Stimulated activated CD4-positive, alpha-beta T cell treated with anti-CD3 and anti-CD28 coated beads, Interleukin-2, amount 100 ng/mL, for 24 hours (primary cell): ENCODE data around the gene HMGN4.
A peak's percentile ranks its signal among the peaks of the same experiment; 100 is the strongest.
"Not testable (repeated sequence)": the region's sequence is repeated elsewhere in the genome, so short reads cannot be mapped to it uniquely, and the experiment has no call there.

Source experiments
- DNase-seq, 2 donors: peaks; one replicate each; pipeline ENCODE4 v3.0.0-alpha.2; 2020

The HMGN4 gene

GRCh38 chr6:26537846-26538571 is at the start of gene HMGN4:
Gene HMGN4 (plus strand): TSS chr6:26538366. CDS start chr6:26545207, 6,841 bp downstream.
- DNase-seq: peak; percentile 81 to 82

- no peak for DNase-seq
Observed at GRCh38 chr6:26489996-26490964, 47.9 kb upstream of the HMGN4 start.

- DNase-seq: no peak
Observed at GRCh38 chr6:26491604-26492003, 46.6 kb upstream of the HMGN4 start.

DNA sequence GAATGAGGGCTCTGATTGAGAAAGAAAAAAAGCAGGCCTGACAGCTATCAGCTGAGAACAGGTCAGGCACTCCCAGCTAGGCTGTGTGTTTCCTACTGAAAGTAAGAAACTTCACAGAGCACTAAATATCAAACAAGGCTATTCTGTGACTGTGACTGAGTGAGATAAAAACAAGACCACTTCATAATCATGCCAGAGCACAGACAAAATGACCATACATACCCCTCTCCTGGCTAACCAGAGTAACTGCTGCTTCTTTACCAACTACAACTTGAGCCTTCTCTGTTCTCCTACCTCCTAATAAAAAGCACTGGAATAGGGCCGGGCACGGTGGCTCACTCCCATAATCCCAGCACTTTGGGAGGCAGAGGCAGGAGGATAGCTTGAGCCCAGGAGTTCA is 44.9 kb upstream of the HMGN4 start:
- no peak for DNase-seq

- DNase-seq: no peak
Observed at GRCh38 chr6:26494117-26494516, 44.0 kb upstream of the HMGN4 start.

- DNase-seq: no peak
Observed at GRCh38 chr6:26495281-26495680, 42.9 kb upstream of the HMGN4 start.

DNA sequence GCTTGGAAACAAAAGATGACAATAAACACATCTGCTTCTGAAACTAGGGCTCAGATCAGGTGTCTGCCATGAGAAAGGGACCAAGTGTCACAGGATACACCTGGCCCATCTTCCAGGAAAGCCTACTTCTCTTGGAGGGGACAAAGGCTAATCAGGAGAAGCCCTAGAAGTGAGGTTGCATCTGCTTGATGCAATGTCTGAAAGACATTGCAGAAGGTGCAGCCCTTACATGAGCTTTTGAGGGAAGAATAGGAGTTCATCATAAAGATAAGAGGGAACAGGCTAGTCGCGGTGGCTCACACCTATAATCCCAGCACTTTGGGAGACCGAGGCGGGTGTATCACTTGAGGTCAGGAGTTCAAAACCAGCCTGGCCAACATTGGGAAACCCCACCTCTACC is 40.6 kb upstream of the HMGN4 start:
- no peak for DNase-seq

GRCh38 chr6:26500102-26500501 is 38.1 kb upstream of the HMGN4 start, which contains the start of gene BTN1A1:
Gene BTN1A1 (plus strand): TSS chr6:26500303. CDS start chr6:26501287, 984 bp downstream.
- DNase-seq: no peak

- DNase-seq: peak; percentile 26 to 52
Observed at GRCh38 chr6:26501482-26501986, 36.6 kb upstream of the HMGN4 start.

DNA sequence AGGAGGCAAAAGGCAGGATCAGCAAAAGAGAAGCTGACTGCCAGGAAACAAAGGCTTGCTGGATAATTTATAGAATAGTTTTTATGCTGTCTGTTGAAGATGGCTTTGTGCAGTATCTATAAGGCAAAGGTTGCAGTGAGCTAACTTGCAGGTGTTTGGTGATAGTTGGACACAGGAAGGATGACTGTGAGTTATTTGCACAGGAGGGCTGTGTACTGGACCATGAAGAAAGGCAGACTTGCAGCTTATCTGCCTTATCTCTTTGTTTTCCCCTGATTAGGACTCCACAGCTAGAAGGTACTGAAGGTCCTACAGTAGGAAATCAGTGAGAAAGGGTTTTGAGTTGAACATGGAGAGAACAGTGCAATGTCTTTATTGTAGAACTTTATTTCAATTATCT is 36.0 kb upstream of the HMGN4 start:
- no peak for DNase-seq

GRCh38 chr6:26502626-26503025 is 35.5 kb upstream of the HMGN4 start:
- no peak for DNase-seq

DNA sequence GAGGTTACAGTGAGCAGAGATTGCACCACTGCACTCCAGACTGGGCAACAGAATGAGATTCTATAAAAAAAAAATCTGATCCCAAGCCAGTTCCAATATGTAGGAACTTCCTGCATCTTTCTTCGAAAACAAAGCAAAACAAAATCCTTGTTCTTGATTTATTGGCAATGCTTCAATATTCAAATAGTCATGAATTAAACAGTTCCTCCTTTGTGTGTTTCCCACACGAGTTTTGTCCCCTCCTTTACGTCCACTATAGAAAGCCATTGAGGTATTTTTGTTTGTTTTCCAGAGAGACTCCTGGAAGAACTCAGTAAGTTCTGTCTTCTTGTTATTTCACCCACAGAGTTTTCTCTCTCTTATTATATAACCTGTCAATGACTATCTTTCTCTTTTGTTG is 30.5 kb upstream of the HMGN4 start:
- DNase-seq: no peak

DNA sequence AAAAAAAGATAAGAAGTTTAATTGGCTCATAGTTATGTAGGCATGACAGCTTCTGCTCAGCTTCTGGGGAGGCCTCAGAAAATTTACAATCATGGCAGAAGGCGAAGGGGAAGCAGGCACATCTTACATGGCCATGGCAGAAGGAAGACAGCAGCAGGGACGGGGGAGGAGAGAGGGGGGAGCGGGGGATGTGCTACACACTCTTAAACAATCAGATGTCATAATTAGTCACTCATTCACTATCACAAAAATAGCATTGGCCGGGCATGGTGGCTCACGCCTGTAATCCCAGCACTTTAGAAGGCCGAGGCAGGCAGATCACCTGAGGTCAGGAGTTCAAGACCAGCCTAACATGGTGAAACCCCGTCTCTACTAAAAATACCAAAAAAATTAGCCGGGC is 27.1 kb upstream of the HMGN4 start:
- not testable (repeated sequence) for DNase-seq

DNA sequence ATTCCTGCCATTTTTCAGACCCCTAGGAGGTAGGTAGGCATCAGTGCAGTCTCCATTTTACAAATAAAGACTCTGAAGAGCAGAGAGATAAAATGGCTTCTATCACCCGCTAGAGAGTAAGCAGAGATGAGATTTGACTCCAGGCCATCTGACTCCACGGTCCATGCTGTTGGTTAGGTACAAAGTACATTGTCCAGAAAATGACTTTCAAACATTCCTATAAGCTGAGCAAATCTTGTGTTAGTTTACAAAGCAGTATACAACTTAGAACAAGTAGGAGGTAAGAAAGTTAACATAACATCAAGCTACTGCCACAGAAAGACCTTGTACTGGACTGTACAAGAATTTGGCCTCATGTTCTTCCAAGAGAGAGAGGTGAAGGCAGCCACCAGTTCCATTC is 23.2 kb upstream of the HMGN4 start:
- no peak for DNase-seq

GRCh38 chr6:26516481-26517427 is 21.4 kb upstream of the HMGN4 start:
- DNase-seq: no peak

GRCh38 chr6:26519359-26519758 is 18.8 kb upstream of the HMGN4 start:
- DNase-seq: no peak

GRCh38 chr6:26520237-26520849 is 17.8 kb upstream of the HMGN4 start:
- DNase-seq: peak in 1 of 2 donors; percentile 49

- DNase-seq: peak; percentile 83 to 86
Observed at GRCh38 chr6:26520850-26521599, 17.1 kb upstream of the HMGN4 start.

DNA sequence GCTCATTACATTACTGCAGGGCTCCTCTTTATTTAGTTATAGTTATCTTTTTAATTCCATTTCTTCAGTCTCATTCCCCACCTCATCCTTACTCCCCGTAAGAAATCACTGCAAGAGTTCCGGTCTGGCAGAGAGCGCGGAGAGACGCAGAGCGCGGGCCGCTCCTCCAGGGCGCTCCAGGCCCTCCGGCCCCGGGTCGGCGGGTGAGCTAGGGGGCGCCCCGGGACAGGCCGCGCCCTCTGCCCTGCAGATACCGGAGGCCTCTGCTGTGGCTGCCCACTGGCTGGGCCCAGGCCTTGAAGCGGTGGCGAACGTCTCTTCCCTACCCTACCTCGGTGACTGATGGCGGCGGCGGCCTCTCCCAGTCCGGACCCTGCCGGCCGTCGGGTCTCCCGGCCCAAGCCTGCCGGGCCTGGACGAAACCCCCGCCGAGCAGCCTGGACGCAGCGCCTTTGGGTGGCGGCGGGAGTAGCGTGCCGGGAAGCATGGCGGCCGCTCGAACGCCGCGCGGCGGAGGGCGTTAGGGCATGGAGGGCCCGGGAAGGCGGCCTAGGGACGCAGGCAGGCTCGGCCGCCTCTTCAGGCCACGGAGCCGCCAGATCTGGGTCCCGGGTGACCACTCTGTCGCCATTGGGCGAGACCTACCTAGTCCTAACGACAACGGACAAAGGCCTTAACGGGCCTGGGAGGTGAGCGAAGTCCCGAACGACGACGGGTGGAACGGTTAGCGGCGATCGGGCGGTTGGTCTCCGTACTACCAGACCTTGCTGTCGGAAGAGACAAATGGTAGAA is 16.4 kb upstream of the HMGN4 start:
- peak; percentile 68 to 76 for DNase-seq
